Measurements from ENCODE around the gene CHURC1. TPM values are rescaled to one million over a fixed set of nuclear protein-coding genes. Genes with fewer than 3 reads are reported as not detected.

Gene CHURC1
- polyA plus RNA-seq, 1 of the 3 experiments (the other 2 are of a cell fraction): 66.8 TPM

- H3K4me2 ChIP-seq: no peak overlapping the region
- no peak for TF ChIP-seq NRF1 (IDR thresholded peaks at IDR 0.05; ENCODE audit: low read depth, low read length)
- TF ChIP-seq FOSL2 (IDR thresholded peaks at IDR 0.05; ENCODE audit: borderline replicate concordance, low read depth): no peak
- TF ChIP-seq USF1 (IDR thresholded peaks at IDR 0.05; ENCODE audit: borderline replicate concordance, low read depth): no peak
- TF ChIP-seq TEAD4 (IDR thresholded peaks at IDR 0.05; ENCODE audit: borderline replicate concordance, insufficient read depth): no peak
- no peak for TF ChIP-seq RCOR1 (IDR thresholded peaks at IDR 0.05; ENCODE audit: low read length)
- TF ChIP-seq GABPA (IDR thresholded peaks at IDR 0.05; ENCODE audit: low read depth): no peak
- no peak for TF ChIP-seq FOXJ3 (CRISPR knock-in tag; IDR thresholded peaks at IDR 0.05)
- TF ChIP-seq RFX5 (IDR thresholded peaks at IDR 0.05; ENCODE audit: low read length): no peak
- no peaks in the 10 kb centered on the region for H4K20me1 ChIP-seq (ENCODE audit: insufficient read depth)
- H3K4me1 ChIP-seq (ENCODE audit: control insufficient read depth in 1 of 2, insufficient read depth in 2 of 2, low read depth in 1 of 2, low read length in 1 of 2): peaks cover 0 to 30% of the 10 kb centered on the region in 2 experiments; a peak in 2 of 4 replicates
- no peaks in the 10 kb centered on the region for H3F3A ChIP-seq (replicated peaks; ENCODE audit: insufficient read depth)
- H3K4me3 ChIP-seq (ENCODE audit: low read depth in 2 of 2, low read length in 1 of 2): no peak overlapping the region
- ChIA-PET CTCF (interaction anchor here (1.2 to 1.3 kb wide), 3 partner anchors 10 to 36 kb away, joined by 3 to 6 read pairs (median 3); partner anchors contain the start of gene FNTB), POLR2A (no interaction called here)
- no peak for DNase-seq
- no peak overlapping the region for H3K9ac ChIP-seq
- no peak overlapping the region for H2AFZ ChIP-seq (ENCODE audit: low read depth)
- H3K27me3 ChIP-seq (ENCODE audit: insufficient read depth): no peaks in the 10 kb centered on the region
- H3K36me3 ChIP-seq (replicated peaks in 1 of 2; ENCODE audit: control insufficient read depth in 1 of 2, insufficient read depth in 2 of 2, low read length in 1 of 2): peaks cover 0 to 19% of the 10 kb centered on the region in 2 experiments
- H3K9me2 ChIP-seq: no peaks in the 10 kb centered on the region
- H3K9me3 ChIP-seq: no peaks in the 10 kb centered on the region
- no peaks in the 10 kb centered on the region for H3K79me2 ChIP-seq (ENCODE audit: insufficient read depth)
- H3K27ac ChIP-seq (ENCODE audit: low read depth in 2 of 2, low read length in 1 of 2): no peak overlapping the region; a peak in 1 of 4 replicates
Observed at GRCh38 chr14:64951724-64952123, 37.5 kb downstream of the CHURC1 start.

- Histone ChIP-seq H3F3A (replicated peaks; ENCODE audit: insufficient read depth) (no peaks in the 10 kb centered on the region), H3K36me3 (replicated peaks in 1 of 2; ENCODE audit: control insufficient read depth in 1 of 2, insufficient read depth in 2 of 2, low read length in 1 of 2) (peaks cover 0 to 13% of the 10 kb centered on the region in 2 experiments), H3K9ac (no peak overlapping the region), H3K27me3 (ENCODE audit: insufficient read depth) (no peaks in the 10 kb centered on the region), H2AFZ (ENCODE audit: low read depth) (no peak overlapping the region), H3K4me1 (ENCODE audit: control insufficient read depth in 1 of 2, insufficient read depth in 2 of 2, low read depth in 1 of 2, low read length in 1 of 2) (peaks cover 0 to 30% of the 10 kb centered on the region in 2 experiments; a peak in 2 of 4 replicates), H3K4me3 (ENCODE audit: low read depth in 2 of 2, low read length in 1 of 2) (no peak overlapping the region), H3K79me2 (ENCODE audit: insufficient read depth) (no peaks in the 10 kb centered on the region), H3K9me2 (no peaks in the 10 kb centered on the region), H3K4me2 (no peak overlapping the region), H4K20me1 (ENCODE audit: insufficient read depth) (no peaks in the 10 kb centered on the region), H3K9me3 (no peaks in the 10 kb centered on the region), H3K27ac (ENCODE audit: low read depth in 2 of 2, low read length in 1 of 2) (peak overlapping the region in 1 of 2 experiments; percentile 11; a peak in 2 of 4 replicates)
- no peak for DNase-seq
- ChIA-PET CTCF (interaction anchor here (0.7 to 2.3 kb wide), 5 partner anchors 9 to 67 kb away, joined by 3 to 7 read pairs (median 3); no protein-coding TSS in a partner anchor), POLR2A (no interaction called here)
- WGBS (ENCODE audit: low lambda C conversion rate): 88% methylated on average over 7 of the region's 7 CpGs
- TF ChIP-seq RFX5 (IDR thresholded peaks at IDR 0.05; ENCODE audit: low read length): no peak
- TF ChIP-seq MAX (IDR thresholded peaks at IDR 0.05; ENCODE audit: low read depth): no peak
- TF ChIP-seq YY1 (IDR thresholded peaks at IDR 0.05; ENCODE audit: low read depth): no peak
- TF ChIP-seq USF2 (IDR thresholded peaks at IDR 0.05; ENCODE audit: borderline replicate concordance, low read depth, low read length): no peak
- no peak for TF ChIP-seq MEF2A (IDR thresholded peaks at IDR 0.05; ENCODE audit: borderline replicate concordance, low read depth)
- no peak for TF ChIP-seq NFIC (IDR thresholded peaks at IDR 0.05; ENCODE audit: borderline replicate concordance)
- TF ChIP-seq TAF1 (IDR thresholded peaks at IDR 0.05; ENCODE audit: borderline replicate concordance, low read depth, low read length): no peak
- no peak for TF ChIP-seq TEAD4 (IDR thresholded peaks at IDR 0.05; ENCODE audit: borderline replicate concordance, insufficient read depth)
- TF ChIP-seq TCF12 (IDR thresholded peaks at IDR 0.05): no peak
- no peak for TF ChIP-seq JUND (IDR thresholded peaks at IDR 0.05)
- no peak for TF ChIP-seq PBX3 (IDR thresholded peaks at IDR 0.05)
- no peak for TF ChIP-seq SIN3A (IDR thresholded peaks at IDR 0.05; ENCODE audit: borderline replicate concordance, low read depth, low read length)
Observed at GRCh38 chr14:64952598-64953309, 38.5 kb downstream of the CHURC1 start.

All from SK-N-SH (cell line).